ENCODE data around the gene NCKAP5.

Gene NCKAP5

GRCh38 chr2:132738223-132738622 is 830.0 kb downstream of the NCKAP5 start:
- DNase-seq (ENCODE audit: extremely low spot score), result no peak
- TF ChIP-seq CTCF (IDR thresholded peaks at IDR 0.05; ENCODE audit: control extremely low read depth, extremely low read depth, low read depth, missing control alignments), result no peak
- CTCF ChIA-PET, result no interaction called here
- POLR2A ChIA-PET, result no interaction called here

GRCh38 chr2:132736059-132736458 is 832.2 kb downstream of the NCKAP5 start:
- ChIA-PET POLR2A (no interaction called here), CTCF (no interaction called here)
- no peak for DNase-seq (ENCODE audit: extremely low spot score)
- no peak for TF ChIP-seq CTCF (IDR thresholded peaks at IDR 0.05; ENCODE audit: control extremely low read depth, extremely low read depth, low read depth, missing control alignments)

- ChIA-PET POLR2A (no interaction called here), CTCF (no interaction called here)
- no peak for DNase-seq (ENCODE audit: extremely low spot score)
- no peak for TF ChIP-seq CTCF (IDR thresholded peaks at IDR 0.05; ENCODE audit: control extremely low read depth, extremely low read depth, low read depth, missing control alignments)
These were observed 833.3 kb downstream of the NCKAP5 start for GRCh38 chr2:132734961-132735360.

GRCh38 chr2:132733094-132733493 is 835.2 kb downstream of the NCKAP5 start:
- no peak for DNase-seq (ENCODE audit: extremely low spot score)
- TF ChIP-seq CTCF (IDR thresholded peaks at IDR 0.05; ENCODE audit: control extremely low read depth, extremely low read depth, low read depth, missing control alignments), result no peak
- ChIA-PET CTCF (interaction anchor here (2.2 kb wide), 1 partner anchor 15 kb away, joined by 11 read pairs; no protein-coding TSS in a partner anchor), POLR2A (no interaction called here)

- no peak for TF ChIP-seq CTCF (IDR thresholded peaks at IDR 0.05; ENCODE audit: control extremely low read depth, extremely low read depth, low read depth, missing control alignments)
- POLR2A ChIA-PET, result no interaction called here
- DNase-seq (ENCODE audit: extremely low spot score), result no peak
- CTCF ChIA-PET, result interaction anchor here (2.2 kb wide), 1 partner anchor 15 kb away, joined by 11 read pairs; no protein-coding TSS in a partner anchor
These were observed 835.6 kb downstream of the NCKAP5 start for GRCh38 chr2:132732694-132733093.

- no peak for DNase-seq (ENCODE audit: extremely low spot score)
These were observed 836.8 kb downstream of the NCKAP5 start for GRCh38 chr2:132731441-132731840.

More at GRCh38 chr2:132731441-132731840, 836.8 kb downstream of the NCKAP5 start:
- CTCF ChIA-PET, result no interaction called here
- TF ChIP-seq CTCF (IDR thresholded peaks at IDR 0.05; ENCODE audit: control extremely low read depth, extremely low read depth, low read depth, missing control alignments), result no peak
- POLR2A ChIA-PET, result no interaction called here
